Measurements from ENCODE around the gene L1CAM. TPM values are rescaled to one million over a fixed set of nuclear protein-coding genes. Genes with fewer than 3 reads are reported as not detected.

The L1CAM gene
- total and polyA plus RNA-seq, 9 donors, result 0.84 to 12.0 (median 3.6) TPM

DNA sequence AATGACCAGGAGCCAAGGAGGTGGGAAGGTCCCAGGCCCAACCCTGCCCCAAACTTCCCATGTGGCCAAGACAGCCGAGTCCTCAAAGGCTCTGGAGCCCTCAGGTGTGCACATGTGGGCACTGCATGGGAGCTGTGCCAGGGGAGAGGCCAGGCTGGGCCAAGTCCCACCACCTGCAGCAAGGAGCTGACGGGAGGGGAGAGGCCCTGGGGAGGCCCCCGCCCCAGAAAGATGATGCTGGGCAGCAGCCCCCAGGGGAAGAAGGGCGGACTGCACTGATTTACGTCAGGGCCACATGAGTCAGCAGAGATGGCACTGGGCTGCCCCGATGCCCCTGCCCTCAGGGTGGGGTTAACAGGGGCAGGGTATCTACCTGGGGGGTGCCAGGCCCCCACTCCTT, 1.4 kb downstream of the L1CAM start:
- Histone ChIP-seq H3K4me1 (ENCODE audit: control insufficient read depth, insufficient read depth, low read length) (peaks cover 7% of the 10 kb centered on the region), H3K36me3 (ENCODE audit: control insufficient read depth, insufficient read depth, low read length) (no peaks in the 10 kb centered on the region), H3K4me3 (ENCODE audit: low read length) (no peak overlapping the region), H3K9me3 (replicated peaks; ENCODE audit: control insufficient read depth, low read depth, low read length) (no peaks in the 10 kb centered on the region), H3K27ac (ENCODE audit: low read length) (no peak overlapping the region), H3K27me3 (ENCODE audit: control insufficient read depth, insufficient read depth, low read length) (peaks cover 93% of the 10 kb centered on the region)
- DNase-seq, result no peak
- WGBS (ENCODE audit: insufficient coverage), result 52% methylated on average over 6 of the region's 6 CpGs

DNA sequence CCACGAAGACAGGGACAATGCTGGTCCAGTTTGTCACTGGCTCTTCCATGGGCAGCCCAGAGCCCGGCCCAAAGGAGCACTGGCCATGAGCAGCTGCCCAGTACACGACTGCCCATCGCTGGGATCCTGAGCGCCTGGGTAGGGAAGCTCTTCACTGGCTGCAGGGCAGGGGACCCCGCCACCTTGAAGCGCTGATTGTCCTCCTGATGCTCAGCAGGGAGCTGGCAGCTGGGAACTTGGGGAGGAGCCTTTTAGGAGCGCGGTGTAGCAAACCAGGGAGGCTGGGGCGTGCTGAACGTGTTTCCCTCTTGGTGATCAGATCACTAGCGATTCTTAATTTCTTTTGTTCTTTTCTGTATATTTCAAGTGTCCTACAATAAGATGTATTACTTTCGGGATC, 1.8 kb downstream of the L1CAM start:
- Histone ChIP-seq H3K4me1 (ENCODE audit: control insufficient read depth, insufficient read depth, low read length) (peaks cover 11% of the 10 kb centered on the region), H3K4me3 (ENCODE audit: low read length) (no peak overlapping the region), H3K9me3 (replicated peaks; ENCODE audit: control insufficient read depth, low read depth, low read length) (no peaks in the 10 kb centered on the region), H3K27me3 (ENCODE audit: control insufficient read depth, insufficient read depth, low read length) (peaks cover 93% of the 10 kb centered on the region), H3K27ac (ENCODE audit: low read length) (no peak overlapping the region), H3K36me3 (ENCODE audit: control insufficient read depth, insufficient read depth, low read length) (no peaks in the 10 kb centered on the region)
- 61% methylated on average over 7 of the region's 13 CpGs for WGBS (ENCODE audit: insufficient coverage)
- DNase-seq, result no peak

DNA sequence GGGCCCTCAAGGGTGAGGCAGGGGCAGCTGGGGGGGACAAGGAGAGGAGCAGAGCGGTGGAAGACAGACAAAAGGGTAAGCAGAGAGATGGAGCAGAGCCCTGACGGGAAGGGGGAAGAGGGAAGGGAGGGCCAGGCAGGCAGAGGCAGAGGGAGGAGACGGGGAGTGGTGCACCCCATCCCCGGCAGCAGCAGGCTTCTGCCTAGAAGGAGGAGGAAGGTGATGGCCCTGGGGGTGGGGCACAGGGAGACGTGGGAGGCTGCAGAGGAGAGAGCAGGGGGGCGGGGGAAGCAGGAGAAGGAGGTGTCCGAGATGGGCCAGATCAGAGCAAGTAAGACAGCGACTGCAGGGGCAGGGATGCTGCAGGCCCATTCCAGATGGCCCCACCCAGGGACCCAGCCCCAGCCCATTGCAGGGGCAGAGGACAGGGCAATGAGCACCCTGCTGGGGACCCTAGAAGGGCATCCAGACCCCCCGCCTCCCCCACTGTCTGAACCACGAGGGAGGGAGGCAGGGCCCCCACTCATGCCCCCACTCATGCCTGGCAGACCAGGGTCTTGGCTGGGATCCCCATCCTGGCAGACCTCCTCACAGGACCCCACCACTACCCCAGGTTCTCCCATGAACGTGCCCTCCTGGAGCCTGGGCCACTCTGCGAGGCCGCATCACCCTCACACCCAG, 2.7 kb downstream of the L1CAM start:
- DNase-seq, result no peak
- WGBS (ENCODE audit: insufficient coverage), result 40% methylated on average over 11 of the region's 13 CpGs
- peaks cover 11% of the 10 kb centered on the region for H3K4me1 ChIP-seq (ENCODE audit: control insufficient read depth, insufficient read depth, low read length)
- H3K9me3 ChIP-seq (replicated peaks; ENCODE audit: control insufficient read depth, low read depth, low read length), result no peaks in the 10 kb centered on the region
- no peak overlapping the region for H3K27ac ChIP-seq (ENCODE audit: low read length)
- no peak overlapping the region for H3K4me3 ChIP-seq (ENCODE audit: low read length)
- H3K27me3 ChIP-seq (ENCODE audit: control insufficient read depth, insufficient read depth, low read length), result peaks cover 96% of the 10 kb centered on the region
- no peaks in the 10 kb centered on the region for H3K36me3 ChIP-seq (ENCODE audit: control insufficient read depth, insufficient read depth, low read length)

DNA sequence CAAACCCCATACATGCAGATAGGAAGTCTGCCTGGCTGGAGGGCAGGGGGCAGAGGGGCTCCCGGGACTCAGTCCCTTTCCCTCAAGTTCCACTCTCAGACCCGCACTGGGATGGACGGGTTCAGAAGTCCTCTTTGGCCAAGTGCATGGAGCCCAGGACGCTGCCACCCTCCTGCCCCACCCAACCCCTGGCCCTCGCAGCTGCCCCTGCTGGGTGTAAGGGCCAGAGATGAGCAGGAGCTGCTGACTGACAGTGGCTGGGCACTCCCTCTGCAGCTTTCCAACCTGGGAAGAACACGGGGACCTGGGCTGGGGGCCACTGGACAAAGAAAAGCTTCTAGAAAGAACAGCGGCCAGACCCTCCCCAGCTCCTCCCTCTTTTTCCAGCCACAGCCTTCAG, 3.4 kb downstream of the L1CAM start:
- Histone ChIP-seq H3K4me1 (ENCODE audit: control insufficient read depth, insufficient read depth, low read length) (peaks cover 11% of the 10 kb centered on the region), H3K36me3 (ENCODE audit: control insufficient read depth, insufficient read depth, low read length) (no peaks in the 10 kb centered on the region), H3K4me3 (ENCODE audit: low read length) (no peak overlapping the region), H3K27ac (ENCODE audit: low read length) (no peak overlapping the region), H3K9me3 (replicated peaks; ENCODE audit: control insufficient read depth, low read depth, low read length) (no peaks in the 10 kb centered on the region), H3K27me3 (ENCODE audit: control insufficient read depth, insufficient read depth, low read length) (peaks cover 96% of the 10 kb centered on the region)
- no peak for DNase-seq
- WGBS (ENCODE audit: insufficient coverage), result no CpG with 5 or more reads among the region's 7 CpGs

DNA sequence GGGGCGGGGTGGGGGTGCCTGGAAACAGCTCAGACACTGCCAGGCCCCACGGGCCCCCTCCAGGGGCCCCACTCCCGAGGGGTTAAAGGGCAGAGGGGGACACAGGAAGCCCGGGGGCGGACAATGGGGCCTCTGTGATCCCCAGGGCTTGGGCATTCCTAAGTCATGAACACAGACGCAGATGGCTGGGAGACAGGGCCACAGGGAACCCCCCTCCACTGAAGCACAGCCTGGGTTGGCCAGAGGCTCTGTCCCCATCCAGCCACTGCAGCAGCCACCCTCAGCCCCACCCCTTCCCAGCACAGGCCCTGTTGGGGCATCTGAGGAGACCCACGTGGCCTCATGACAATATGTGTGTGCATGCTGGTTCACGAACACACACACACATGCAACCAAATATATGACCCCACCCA, 3.9 kb downstream of the L1CAM start:
- DNase-seq, result no peak
- Histone ChIP-seq H3K9me3 (replicated peaks; ENCODE audit: control insufficient read depth, low read depth, low read length) (no peaks in the 10 kb centered on the region), H3K27me3 (ENCODE audit: control insufficient read depth, insufficient read depth, low read length) (peaks cover 93% of the 10 kb centered on the region), H3K4me1 (ENCODE audit: control insufficient read depth, insufficient read depth, low read length) (peaks cover 11% of the 10 kb centered on the region), H3K36me3 (ENCODE audit: control insufficient read depth, insufficient read depth, low read length) (no peaks in the 10 kb centered on the region), H3K4me3 (ENCODE audit: low read length) (no peak overlapping the region), H3K27ac (ENCODE audit: low read length) (no peak overlapping the region)
- WGBS (ENCODE audit: insufficient coverage), result 24% methylated on average over 5 of the region's 8 CpGs

DNA sequence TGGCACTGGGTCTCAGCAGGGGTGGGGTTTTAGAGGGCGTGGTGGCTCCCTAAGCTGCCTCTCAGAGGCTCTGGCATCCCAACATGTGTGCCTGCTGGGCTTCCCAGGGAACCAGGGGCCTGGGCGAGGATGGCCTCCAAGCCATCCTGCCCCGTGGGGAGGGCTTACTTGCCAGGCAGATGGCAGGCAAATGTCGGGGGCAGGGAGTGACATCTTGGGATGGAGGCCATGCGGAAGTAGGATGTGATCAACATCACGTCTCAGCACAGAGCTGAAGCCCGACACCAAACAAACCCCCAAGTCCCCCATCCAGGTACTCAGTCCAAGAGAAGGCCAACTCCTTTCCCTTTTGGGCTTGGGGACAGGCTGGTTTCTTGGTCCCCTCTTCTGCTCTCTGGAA, 4.7 kb downstream of the L1CAM start:
- no peak for DNase-seq
- H3K27me3 ChIP-seq (ENCODE audit: control insufficient read depth, insufficient read depth, low read length), result peaks cover 87% of the 10 kb centered on the region
- no peaks in the 10 kb centered on the region for H3K36me3 ChIP-seq (ENCODE audit: control insufficient read depth, insufficient read depth, low read length)
- no peak overlapping the region for H3K4me3 ChIP-seq (ENCODE audit: low read length)
- H3K9me3 ChIP-seq (replicated peaks; ENCODE audit: control insufficient read depth, low read depth, low read length), result no peaks in the 10 kb centered on the region
- H3K27ac ChIP-seq (ENCODE audit: low read length), result no peak overlapping the region
- WGBS (ENCODE audit: insufficient coverage), result 57% methylated on average over 6 of the region's 7 CpGs
- peaks cover 11% of the 10 kb centered on the region for H3K4me1 ChIP-seq (ENCODE audit: control insufficient read depth, insufficient read depth, low read length)

DNA sequence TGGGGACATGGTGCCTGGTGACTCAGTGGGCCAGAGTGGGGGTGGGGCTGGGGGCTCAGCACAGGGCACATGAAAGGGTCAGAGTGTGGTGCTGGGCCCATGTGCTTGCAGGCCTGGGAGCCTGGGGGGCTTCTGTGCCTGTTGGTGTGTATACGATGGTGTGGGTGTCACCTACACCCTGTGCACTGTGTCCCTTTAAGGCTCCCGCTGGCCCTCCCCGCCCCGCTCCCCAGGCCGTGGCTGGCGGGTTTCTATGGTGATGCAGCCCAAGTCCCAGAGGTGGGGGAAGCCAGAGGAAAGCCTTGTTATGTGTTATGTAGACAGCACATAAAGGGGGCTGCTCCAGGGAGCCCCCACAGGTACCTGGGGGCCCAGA, 5.5 kb downstream of the L1CAM start:
- Histone ChIP-seq H3K27me3 (ENCODE audit: control insufficient read depth, insufficient read depth, low read length) (peaks cover 84% of the 10 kb centered on the region), H3K9me3 (replicated peaks; ENCODE audit: control insufficient read depth, low read depth, low read length) (no peaks in the 10 kb centered on the region), H3K36me3 (ENCODE audit: control insufficient read depth, insufficient read depth, low read length) (no peaks in the 10 kb centered on the region), H3K4me3 (ENCODE audit: low read length) (no peak overlapping the region), H3K4me1 (ENCODE audit: control insufficient read depth, insufficient read depth, low read length) (peaks cover 8% of the 10 kb centered on the region), H3K27ac (ENCODE audit: low read length) (no peak overlapping the region)
- no peak for DNase-seq
- WGBS (ENCODE audit: insufficient coverage), result 22% methylated on average over 6 of the region's 6 CpGs

DNA sequence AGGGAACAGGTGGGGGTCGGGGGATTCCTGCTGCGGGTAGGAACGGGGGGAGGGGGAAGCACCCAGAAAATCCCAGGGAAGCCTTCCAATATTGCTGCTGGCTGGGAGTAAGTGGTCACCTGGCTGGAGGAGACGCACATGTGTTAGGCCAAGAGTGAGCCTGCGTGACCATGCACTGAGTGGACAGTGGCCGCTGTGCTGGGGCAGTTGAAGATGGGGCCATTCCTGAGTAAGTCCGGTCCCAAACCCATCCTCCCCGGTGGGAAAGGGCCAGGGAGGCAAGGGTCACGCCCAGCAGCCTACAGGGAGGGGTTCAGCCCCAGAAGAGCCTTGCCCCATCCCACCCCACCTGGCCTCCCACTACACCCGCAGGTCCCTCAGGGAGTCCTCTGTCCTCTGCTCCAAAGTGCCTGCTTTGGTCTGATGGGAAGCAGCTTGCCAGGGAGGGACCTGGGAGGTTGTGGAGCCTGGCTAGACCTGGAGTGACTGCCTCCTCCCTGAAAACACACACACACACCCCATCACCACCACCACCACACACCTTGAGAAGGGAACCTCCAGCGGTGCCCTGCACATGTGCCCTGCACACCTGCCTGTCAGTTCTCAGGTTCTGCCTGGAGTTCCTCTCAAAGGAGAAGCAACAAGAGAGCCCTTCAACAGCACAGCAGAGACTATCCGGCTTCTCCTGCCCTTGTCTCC, 6.1 kb downstream of the L1CAM start:
- 64% methylated on average over 9 of the region's 12 CpGs for WGBS (ENCODE audit: insufficient coverage)
- DNase-seq, result no peak
- Histone ChIP-seq H3K27ac (ENCODE audit: low read length) (no peak overlapping the region), H3K9me3 (replicated peaks; ENCODE audit: control insufficient read depth, low read depth, low read length) (no peaks in the 10 kb centered on the region), H3K27me3 (ENCODE audit: control insufficient read depth, insufficient read depth, low read length) (peaks cover 81% of the 10 kb centered on the region), H3K4me1 (ENCODE audit: control insufficient read depth, insufficient read depth, low read length) (peaks cover 3% of the 10 kb centered on the region), H3K4me3 (ENCODE audit: low read length) (no peak overlapping the region), H3K36me3 (ENCODE audit: control insufficient read depth, insufficient read depth, low read length) (no peaks in the 10 kb centered on the region)

DNA sequence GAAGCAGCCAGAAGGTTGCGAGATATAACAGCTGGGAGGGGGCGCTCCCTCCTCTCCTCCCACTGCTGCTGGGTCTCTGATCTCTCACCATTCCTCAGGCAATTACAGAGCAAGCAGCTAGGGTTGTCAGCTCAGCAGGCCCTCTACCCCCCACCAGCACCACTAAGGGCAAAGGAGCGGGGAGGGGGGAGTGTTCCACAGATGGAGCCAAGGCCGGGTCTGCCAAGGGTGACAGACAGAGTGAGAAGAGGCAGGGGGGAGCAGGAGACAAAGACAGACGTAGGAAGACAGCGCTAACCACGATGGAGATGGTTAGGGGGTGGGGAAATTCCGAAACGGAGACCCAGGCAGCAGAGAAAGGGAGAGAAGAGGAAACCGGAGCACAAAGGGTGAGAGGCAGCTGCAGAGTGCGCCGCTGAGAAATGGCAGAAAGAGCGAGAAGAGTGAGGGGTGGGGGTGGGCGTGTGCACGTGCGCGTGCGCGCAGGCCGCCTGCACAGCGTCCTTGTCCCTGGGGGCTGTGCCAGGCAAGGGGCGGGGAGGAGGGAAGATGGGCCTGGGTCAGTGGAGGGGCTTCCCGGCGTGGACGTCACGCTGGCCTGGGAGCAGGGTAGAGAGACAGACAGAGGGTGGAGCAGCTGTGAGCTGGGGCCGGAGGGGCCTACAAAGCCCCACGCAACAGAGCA, 6.9 kb downstream of the L1CAM start:
- Histone ChIP-seq H3K27me3 (ENCODE audit: control insufficient read depth, insufficient read depth, low read length) (peaks cover 79% of the 10 kb centered on the region), H3K27ac (ENCODE audit: low read length) (no peak overlapping the region), H3K4me1 (ENCODE audit: control insufficient read depth, insufficient read depth, low read length) (peaks cover 3% of the 10 kb centered on the region), H3K4me3 (ENCODE audit: low read length) (no peak overlapping the region), H3K36me3 (ENCODE audit: control insufficient read depth, insufficient read depth, low read length) (no peaks in the 10 kb centered on the region), H3K9me3 (replicated peaks; ENCODE audit: control insufficient read depth, low read depth, low read length) (no peaks in the 10 kb centered on the region)
- WGBS (ENCODE audit: insufficient coverage), result 18% methylated on average over 26 of the region's 28 CpGs
- DNase-seq, result no peak

DNA sequence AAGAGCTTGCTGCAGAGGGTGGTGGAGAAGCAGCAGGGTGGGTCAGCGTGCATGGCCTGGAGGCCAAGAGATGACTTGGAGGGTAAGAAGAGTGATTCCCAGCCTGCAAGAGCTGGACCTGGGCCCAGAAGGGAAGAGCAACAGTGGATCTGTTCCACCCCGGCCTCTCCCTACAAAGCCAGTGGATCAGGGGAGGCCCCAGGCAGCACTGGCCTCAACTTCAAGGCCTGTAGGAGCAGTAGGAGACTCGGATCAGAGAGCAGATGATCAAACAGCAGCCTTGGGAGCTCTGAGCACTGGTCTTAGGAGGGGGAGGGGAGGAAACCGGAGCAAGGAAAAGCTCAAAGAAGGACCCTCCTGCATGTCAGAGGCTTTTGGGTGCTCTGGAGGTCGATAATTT, 7.6 kb downstream of the L1CAM start:
- no peak for DNase-seq
- no peak overlapping the region for H3K27ac ChIP-seq (ENCODE audit: low read length)
- no peaks in the 10 kb centered on the region for H3K9me3 ChIP-seq (replicated peaks; ENCODE audit: control insufficient read depth, low read depth, low read length)
- no peak overlapping the region for H3K4me3 ChIP-seq (ENCODE audit: low read length)
- H3K4me1 ChIP-seq (ENCODE audit: control insufficient read depth, insufficient read depth, low read length), result peaks cover 3% of the 10 kb centered on the region
- no peaks in the 10 kb centered on the region for H3K36me3 ChIP-seq (ENCODE audit: control insufficient read depth, insufficient read depth, low read length)
- H3K27me3 ChIP-seq (ENCODE audit: control insufficient read depth, insufficient read depth, low read length), result peaks cover 77% of the 10 kb centered on the region
- 23% methylated on average over 4 of the region's 5 CpGs for WGBS (ENCODE audit: insufficient coverage)

Measured in muscle of leg (tissue), 11 donors.